Measurements from ENCODE around the gene GRID1. TPM values are rescaled to one million over a fixed set of nuclear protein-coding genes. Genes with fewer than 3 reads are reported as not detected.
"Not testable (repeated sequence)": the region's sequence is repeated elsewhere in the genome, so short reads cannot be mapped to it uniquely, and the experiment has no call there.

Gene GRID1
- total RNA-seq, 1 donor, result not detected

GRCh38 chr10:86077271-86077670 is 289.3 kb downstream of the GRID1 start:
- TF ChIP-seq, protein P1, sequence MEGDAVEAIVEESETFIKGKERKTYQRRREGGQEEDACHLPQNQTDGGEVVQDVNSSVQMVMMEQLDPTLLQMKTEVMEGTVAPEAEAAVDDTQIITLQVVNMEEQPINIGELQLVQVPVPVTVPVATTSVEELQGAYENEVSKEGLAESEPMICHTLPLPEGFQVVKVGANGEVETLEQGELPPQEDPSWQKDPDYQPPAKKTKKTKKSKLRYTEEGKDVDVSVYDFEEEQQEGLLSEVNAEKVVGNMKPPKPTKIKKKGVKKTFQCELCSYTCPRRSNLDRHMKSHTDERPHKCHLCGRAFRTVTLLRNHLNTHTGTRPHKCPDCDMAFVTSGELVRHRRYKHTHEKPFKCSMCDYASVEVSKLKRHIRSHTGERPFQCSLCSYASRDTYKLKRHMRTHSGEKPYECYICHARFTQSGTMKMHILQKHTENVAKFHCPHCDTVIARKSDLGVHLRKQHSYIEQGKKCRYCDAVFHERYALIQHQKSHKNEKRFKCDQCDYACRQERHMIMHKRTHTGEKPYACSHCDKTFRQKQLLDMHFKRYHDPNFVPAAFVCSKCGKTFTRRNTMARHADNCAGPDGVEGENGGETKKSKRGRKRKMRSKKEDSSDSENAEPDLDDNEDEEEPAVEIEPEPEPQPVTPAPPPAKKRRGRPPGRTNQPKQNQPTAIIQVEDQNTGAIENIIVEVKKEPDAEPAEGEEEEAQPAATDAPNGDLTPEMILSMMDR (IDR thresholded peaks at IDR 0.05; ENCODE audit: insufficient read depth, low read length), result no peak
- no peak for DNase-seq (ENCODE audit: low read depth)

DNA sequence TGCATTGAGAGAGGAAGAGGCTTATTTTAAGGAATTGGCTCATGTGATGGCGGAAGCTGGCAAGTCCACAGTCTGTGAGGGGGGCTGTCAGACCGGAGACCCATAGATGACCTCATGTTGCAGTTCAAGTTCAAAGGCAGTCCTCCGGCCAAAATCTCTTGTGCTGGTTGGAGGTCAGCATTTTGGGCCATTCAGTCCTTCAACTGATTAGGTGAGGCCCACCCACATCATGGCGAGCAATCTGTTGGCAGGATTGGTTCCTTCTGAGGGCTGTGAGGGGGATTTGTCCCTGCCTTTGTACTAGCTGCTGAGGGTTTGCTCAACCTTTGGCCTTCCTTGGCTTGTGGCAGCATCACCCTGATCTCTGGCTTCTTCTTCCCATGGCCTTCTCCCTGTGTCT is 290.1 kb downstream of the GRID1 start:
- not testable (repeated sequence) for H3K4me3 ChIP-seq (ENCODE audit: low read depth, low read length); DNase-seq (ENCODE audit: low read depth)

More at GRCh38 chr10:86077271-86077670, 289.3 kb downstream of the GRID1 start:
- no peak overlapping the region for H3K4me3 ChIP-seq (ENCODE audit: low read depth, low read length)

DNA sequence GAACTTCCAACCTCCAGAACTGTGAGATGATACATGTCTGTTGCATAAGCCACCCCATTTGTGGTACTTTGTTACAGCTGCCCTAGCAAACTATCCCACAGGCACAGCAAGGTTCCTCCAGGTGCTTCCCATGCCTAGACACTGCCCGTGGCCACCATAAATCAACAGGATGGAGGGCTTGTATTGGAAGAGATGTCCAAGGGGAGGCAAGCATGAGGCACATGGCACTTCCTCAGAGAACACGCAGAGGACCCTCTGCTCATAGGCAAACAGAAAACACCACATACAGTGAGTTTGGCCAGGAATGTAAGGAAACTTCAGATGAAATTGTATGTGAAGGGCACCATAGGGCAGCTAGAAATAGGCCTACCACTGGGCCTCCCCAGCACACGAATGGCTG is 291.1 kb downstream of the GRID1 start:
- TF ChIP-seq, protein P1 (IDR thresholded peaks at IDR 0.05; ENCODE audit: insufficient read depth, low read length), result no peak
- no peak overlapping the region for H3K4me3 ChIP-seq (ENCODE audit: low read depth, low read length)
- no peak for DNase-seq (ENCODE audit: low read depth)

GRCh38 chr10:86074294-86074693 is 292.3 kb downstream of the GRID1 start:
- TF ChIP-seq, protein P1 (IDR thresholded peaks at IDR 0.05; ENCODE audit: insufficient read depth, low read length), result no peak
- no peak overlapping the region for H3K4me3 ChIP-seq (ENCODE audit: low read depth, low read length)
- DNase-seq (ENCODE audit: low read depth), result no peak

GRCh38 chr10:86073199-86073977 is 293.2 kb downstream of the GRID1 start:
- H3K4me3 ChIP-seq (ENCODE audit: low read depth, low read length), result no peak overlapping the region
- TF ChIP-seq, protein P1 (IDR thresholded peaks at IDR 0.05; ENCODE audit: insufficient read depth, low read length), result no peak
- DNase-seq (ENCODE audit: low read depth), result no peak

DNA sequence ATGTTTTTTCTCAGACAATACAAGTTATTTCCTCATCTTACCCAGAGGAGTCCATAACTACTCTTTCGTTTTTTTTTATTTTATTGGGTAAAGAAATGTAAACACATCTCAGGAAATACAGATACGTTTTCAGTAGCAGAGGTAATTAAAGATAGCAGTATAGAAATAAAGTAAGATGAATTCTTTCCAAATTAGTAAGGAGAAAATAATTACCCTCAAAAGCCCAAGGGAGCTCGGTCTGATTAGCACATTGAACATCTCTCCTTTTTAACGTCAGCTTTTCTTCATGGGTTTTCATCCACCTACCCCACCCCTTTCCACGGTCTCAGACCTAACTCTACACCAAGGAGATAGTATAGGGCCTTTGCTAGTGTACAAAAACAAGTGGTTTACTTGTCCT is 294.2 kb downstream of the GRID1 start:
- DNase-seq (ENCODE audit: low read depth), result no peak
- H3K4me3 ChIP-seq (ENCODE audit: low read depth, low read length), result no peak overlapping the region
- TF ChIP-seq, protein P1 (IDR thresholded peaks at IDR 0.05; ENCODE audit: insufficient read depth, low read length), result no peak

- no peak for DNase-seq (ENCODE audit: low read depth)
- TF ChIP-seq, protein P1 (IDR thresholded peaks at IDR 0.05; ENCODE audit: insufficient read depth, low read length), result no peak
- no peak overlapping the region for H3K4me3 ChIP-seq (ENCODE audit: low read depth, low read length)
Measured at GRCh38 chr10:86071758-86072157, 294.8 kb downstream of the GRID1 start.

All from fibroblast of the aortic adventitia (primary cell).